Tibial artery (tissue), 4 donors: ENCODE results near the gene SLBP.
A peak's percentile ranks its signal among the peaks of the same experiment; 100 is the strongest.

Experiments used
- DNase-seq, 2 donors: peaks; one replicate each; pipeline ENCODE4 v3.0.0-alpha.2; 2019
- H3K27ac ChIP-seq, 2 donors: fragments of 200-600 bp; sonication (generic) in 1 of 2; 1 replicate in 1 of 2; 2 replicates in 1 of 2; pipeline ENCODE4 v1.5.1; 2018 to 2019; ENCODE audit warnings: mild to moderate bottlenecking in 1 of 2
- H3K27me3 ChIP-seq, 2 donors: fragments of 200-600 bp; sonication (generic) in 1 of 2; one replicate each; pipeline versions ENCODE4 v1.5.1 to v1.6.0; 2016 to 2019
- H3K36me3 ChIP-seq, 3 donors: fragments of 200-600 bp; sonication (generic) in 2 of 3; one replicate each; pipeline ENCODE4 v1.5.1; 2016 to 2019; ENCODE audit warnings: mild to moderate bottlenecking in 2 of 3
- H3K4me1 ChIP-seq, 4 donors: fragments of 200-600 bp; sonication (generic) in 2 of 4; 1 replicate in 3 of 4; 2 replicates in 1 of 4; pipeline ENCODE4 v1.5.1; 2016 to 2019
- H3K4me3 ChIP-seq, 2 donors: fragments of 200-600 bp; sonication (generic) in 1 of 2; 1 replicate in 1 of 2; 2 replicates in 1 of 2; pipeline ENCODE4 v1.5.1; 2018 to 2019; ENCODE audit warnings: mild to moderate bottlenecking in 2 of 2
- H3K9me3 ChIP-seq, 3 donors: fragments of 200-600 bp; sonication (generic) in 1 of 3; one replicate each; pipeline ENCODE4 v1.5.1; 2016 to 2019
- intact Hi-C: fragments of 100-400 bp; cut with DNase I; formaldehyde crosslinking; loops from one replicate; pipeline ENCODE4 v1.15.0; 2023; ENCODE audit warnings: low total_unique reads
- TF ChIP-seq, protein P1 (sequence below), 2 experiments: fragments of 200-600 bp in 1 of 2; fragments of 450-650 bp in 1 of 2; IDR thresholded peaks; one replicate each; pipeline ENCODE4 v1.5.1; 2017 to 2019; ENCODE audit warnings: antibody characterized with exemption in 2 of 2, mild to moderate bottlenecking in 1 of 2, moderate library complexity in 1 of 2

The SLBP gene

DNA sequence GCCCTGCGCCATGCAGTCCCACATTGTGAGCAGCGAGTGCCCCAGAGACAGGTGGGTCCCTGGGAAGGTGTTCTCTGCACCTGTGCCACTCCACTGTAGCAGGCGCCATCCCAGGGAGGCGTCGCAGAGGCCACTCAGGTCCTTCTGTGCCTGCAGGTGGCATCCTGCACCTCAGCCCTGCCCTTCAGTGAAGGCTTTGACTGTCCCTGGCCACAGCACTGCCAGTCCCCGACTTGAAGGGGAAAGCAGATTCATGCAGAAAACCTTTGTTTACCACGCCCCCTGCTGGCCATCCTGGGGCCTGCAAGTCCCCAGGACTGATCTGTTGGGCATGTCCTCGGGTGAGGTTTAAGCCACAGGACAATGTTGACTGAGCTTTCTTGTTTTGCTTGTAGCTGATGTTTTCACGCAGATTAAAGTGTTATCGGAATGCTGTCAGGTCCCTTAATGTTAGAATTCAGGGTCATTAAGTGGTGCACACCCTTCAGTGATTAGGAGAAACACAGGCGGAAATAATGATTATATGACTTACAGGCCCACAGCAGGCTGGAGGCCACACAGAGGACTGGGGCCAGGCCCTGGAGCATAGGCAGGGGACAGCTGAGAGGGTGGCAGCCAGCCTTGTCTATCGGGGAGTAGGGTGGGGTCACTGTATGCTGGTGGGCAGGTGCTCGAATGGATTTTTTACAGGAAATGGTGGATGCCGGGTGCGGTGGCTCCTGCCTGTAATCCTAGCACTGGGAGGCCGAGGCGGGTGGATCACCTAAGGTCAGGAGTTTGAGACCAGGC is 14.2 kb upstream of the SLBP start:
- peaks cover 0 to 13% (median 10%) of the 10 kb centered on the region in 4 donors for H3K4me1 ChIP-seq
- intact Hi-C loops, result loop anchor here (5.0 kb wide), 1 partner anchor 34 kb away; no protein-coding TSS in a partner anchor
- H3K9me3 ChIP-seq, result no peaks in the 10 kb centered on the region
- H3K27me3 ChIP-seq, result no peaks in the 10 kb centered on the region
- no peak overlapping the region for H3K27ac ChIP-seq
- no peak overlapping the region for H3K4me3 ChIP-seq
- H3K36me3 ChIP-seq, result peaks cover 0 to 6% (median 6%) of the 10 kb centered on the region in 3 donors
- TF ChIP-seq, protein P1, sequence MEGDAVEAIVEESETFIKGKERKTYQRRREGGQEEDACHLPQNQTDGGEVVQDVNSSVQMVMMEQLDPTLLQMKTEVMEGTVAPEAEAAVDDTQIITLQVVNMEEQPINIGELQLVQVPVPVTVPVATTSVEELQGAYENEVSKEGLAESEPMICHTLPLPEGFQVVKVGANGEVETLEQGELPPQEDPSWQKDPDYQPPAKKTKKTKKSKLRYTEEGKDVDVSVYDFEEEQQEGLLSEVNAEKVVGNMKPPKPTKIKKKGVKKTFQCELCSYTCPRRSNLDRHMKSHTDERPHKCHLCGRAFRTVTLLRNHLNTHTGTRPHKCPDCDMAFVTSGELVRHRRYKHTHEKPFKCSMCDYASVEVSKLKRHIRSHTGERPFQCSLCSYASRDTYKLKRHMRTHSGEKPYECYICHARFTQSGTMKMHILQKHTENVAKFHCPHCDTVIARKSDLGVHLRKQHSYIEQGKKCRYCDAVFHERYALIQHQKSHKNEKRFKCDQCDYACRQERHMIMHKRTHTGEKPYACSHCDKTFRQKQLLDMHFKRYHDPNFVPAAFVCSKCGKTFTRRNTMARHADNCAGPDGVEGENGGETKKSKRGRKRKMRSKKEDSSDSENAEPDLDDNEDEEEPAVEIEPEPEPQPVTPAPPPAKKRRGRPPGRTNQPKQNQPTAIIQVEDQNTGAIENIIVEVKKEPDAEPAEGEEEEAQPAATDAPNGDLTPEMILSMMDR (IDR thresholded peaks at IDR 0.05), result peak; percentile 89 to 96
- peak; percentile 91 for DNase-seq

DNA sequence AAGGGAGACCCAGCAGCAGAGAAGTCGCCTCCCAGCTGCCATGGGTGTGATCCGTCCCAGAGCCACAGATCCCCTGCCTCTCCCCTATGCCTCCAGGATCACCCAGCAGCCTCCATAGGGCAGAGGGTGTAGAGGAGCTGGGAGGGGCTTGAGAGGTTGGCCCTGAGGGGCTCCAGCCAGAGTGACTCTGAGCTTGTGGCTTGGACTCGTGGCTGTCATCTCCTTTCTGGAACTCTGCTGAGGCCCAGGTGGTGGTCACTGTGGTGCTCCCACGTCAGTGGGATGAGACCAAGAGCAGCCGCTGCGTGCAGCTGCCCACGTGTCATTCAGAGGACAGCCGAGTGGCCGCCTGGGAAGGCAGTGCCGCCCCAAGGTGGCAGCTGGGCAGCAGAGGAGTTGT is 13.4 kb upstream of the SLBP start:
- no peaks in the 10 kb centered on the region for H3K27me3 ChIP-seq
- H3K27ac ChIP-seq, result no peak overlapping the region
- TF ChIP-seq, protein P1 (IDR thresholded peaks at IDR 0.05), result no peak
- no peak for DNase-seq
- intact Hi-C loops, result loop anchor here (5.0 kb wide), 1 partner anchor 33 kb away; no protein-coding TSS in a partner anchor
- peaks cover 0 to 14% (median 10%) of the 10 kb centered on the region in 4 donors for H3K4me1 ChIP-seq
- no peak overlapping the region for H3K4me3 ChIP-seq
- peaks cover 0 to 6% (median 0%) of the 10 kb centered on the region in 3 donors for H3K36me3 ChIP-seq
- no peaks in the 10 kb centered on the region for H3K9me3 ChIP-seq

DNA sequence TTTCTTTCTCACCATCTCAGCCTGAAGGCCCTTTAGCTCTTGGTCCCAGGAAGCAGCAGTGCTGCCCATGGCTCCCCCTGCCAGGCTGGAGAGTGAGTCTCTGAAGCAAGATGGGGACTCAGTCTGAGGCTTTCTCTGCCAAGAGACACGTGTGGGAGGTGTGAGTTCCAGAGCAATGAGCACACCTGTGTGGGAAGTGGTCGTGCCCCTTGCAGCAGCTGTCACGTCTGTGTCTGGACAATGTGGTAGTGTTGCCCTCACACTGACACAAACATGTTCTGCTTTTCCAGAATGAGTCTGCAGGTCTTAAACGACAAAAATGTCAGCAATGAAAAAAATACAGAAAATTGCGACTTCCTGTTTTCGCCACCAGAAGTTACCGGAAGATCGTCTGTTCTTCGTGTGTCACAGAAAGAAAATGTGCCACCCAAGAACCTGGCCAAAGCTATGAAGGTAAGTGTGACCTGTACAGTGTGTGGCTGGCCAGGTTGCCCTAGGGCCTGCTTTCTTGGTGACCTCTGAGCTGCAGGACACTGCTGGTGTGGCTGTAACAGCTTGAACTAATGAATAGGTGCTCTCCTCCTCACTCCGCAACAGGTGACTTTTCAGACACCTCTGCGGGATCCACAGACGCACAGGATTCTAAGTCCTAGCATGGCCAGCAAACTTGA is 11.1 kb upstream of the SLBP start:
- TF ChIP-seq, protein P1 (IDR thresholded peaks at IDR 0.05), result no peak
- intact Hi-C loops, result no loop called here
- H3K27ac ChIP-seq, result no peak overlapping the region
- peaks cover 0 to 10% (median 8%) of the 10 kb centered on the region in 3 donors for H3K36me3 ChIP-seq
- no peaks in the 10 kb centered on the region for H3K9me3 ChIP-seq
- no peaks in the 10 kb centered on the region for H3K27me3 ChIP-seq
- H3K4me1 ChIP-seq, result peaks cover 0 to 31% (median 24%) of the 10 kb centered on the region in 4 donors
- H3K4me3 ChIP-seq, result peak overlapping the region in 1 of 2 donors; percentile 9
- DNase-seq, result peak in 1 of 2 donors; percentile 18

DNA sequence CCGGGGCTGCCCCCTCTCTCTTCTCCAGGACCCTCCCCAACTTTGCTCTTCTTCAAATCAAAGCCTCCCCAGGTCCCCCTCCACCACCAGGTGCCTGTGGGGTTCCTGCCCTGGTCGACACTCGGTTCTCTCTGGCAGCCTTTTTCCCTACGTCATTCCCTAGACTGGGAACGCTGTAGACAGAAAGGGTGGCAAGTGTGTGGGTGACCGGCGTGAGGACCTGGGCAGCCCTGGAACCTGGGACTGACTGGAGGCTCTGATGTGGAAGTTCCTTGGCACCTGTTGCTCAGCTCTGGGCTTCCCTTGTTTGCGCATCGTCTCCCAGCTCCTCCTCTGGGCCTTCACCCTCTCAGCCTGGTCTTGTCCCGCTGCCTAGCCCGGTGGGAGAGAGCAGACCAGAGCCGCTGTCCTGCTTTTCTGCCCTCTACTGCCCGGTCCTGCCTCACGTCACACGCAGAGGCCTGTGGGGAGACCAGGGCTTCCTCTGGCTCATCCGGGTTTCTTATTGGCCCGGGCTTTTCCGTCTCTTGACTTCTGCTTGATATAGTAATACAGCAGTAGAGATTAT is 10.5 kb upstream of the SLBP start:
- no peak overlapping the region for H3K4me3 ChIP-seq
- intact Hi-C loops, result no loop called here
- H3K27me3 ChIP-seq, result no peaks in the 10 kb centered on the region
- H3K9me3 ChIP-seq, result no peaks in the 10 kb centered on the region
- no peak overlapping the region for H3K27ac ChIP-seq
- peak in 1 of 2 donors; percentile 20 for DNase-seq
- TF ChIP-seq, protein P1 (IDR thresholded peaks at IDR 0.05), result no peak
- peaks cover 0 to 37% (median 27%) of the 10 kb centered on the region in 4 donors for H3K4me1 ChIP-seq
- H3K36me3 ChIP-seq, result peaks cover 0 to 15% (median 10%) of the 10 kb centered on the region in 3 donors

DNA sequence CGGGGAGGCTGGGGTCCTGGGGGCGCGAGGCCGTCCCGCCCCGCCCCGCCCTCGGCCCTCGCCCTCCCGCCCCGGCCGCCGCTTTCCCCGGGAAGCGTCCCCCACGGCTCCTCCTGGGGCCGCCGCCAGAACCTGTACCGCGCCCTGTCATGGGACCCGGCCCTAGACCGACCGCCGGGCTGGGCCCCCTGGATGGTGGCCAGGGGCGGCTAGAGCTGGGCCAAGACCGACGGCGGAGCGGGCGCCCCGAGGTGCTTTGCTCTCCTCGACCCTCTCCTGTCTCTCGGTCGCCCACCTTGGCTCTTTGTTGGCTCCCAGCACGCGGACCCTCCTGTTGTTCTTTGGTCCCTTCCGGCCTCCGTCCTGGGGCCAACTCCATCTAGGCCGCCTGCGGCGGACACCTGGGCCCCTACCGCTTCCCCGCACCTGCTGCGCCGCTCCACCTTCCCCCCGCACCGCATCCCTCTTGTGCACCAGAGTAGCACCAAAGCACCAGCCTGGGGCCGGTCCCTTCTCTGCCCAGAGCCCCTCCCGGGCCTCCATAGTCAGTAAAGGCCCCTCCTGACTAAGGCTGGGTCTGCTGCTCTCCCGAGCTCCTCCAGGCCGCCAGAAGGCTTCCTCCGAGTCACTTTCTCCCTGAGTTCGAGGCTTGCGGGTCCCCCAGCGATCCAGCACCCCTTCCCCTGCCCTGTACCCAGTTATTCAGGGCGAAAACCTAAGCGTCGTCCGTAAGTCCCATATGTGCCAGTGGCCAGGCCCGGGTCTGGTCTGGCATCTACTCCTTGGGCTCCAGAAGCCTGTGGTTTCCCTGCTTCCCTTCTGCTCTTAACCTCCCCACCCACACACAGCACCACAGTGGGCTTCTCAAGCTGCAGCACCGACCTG is 9.8 kb upstream of the SLBP start:
- Histone ChIP-seq H3K27me3 (no peaks in the 10 kb centered on the region), H3K27ac (no peak overlapping the region), H3K4me1 (peaks cover 0 to 44% (median 27%) of the 10 kb centered on the region in 4 donors), H3K9me3 (no peaks in the 10 kb centered on the region), H3K4me3 (peak overlapping the region; percentile 66 to 74), H3K36me3 (peaks cover 0 to 18% (median 18%) of the 10 kb centered on the region in 3 donors)
- intact Hi-C loops, result no loop called here
- DNase-seq, result peak in 1 of 2 donors; percentile 22
- TF ChIP-seq, protein P1 (IDR thresholded peaks at IDR 0.05), result no peak
